Hepatocyte (in vitro differentiated cells): Measurements from ENCODE around the gene SLC39A11.

Source experiments
- EZH2 ChIP-seq: fragments of 200-600 bp; sonication (generic); IDR thresholded peaks from 2 replicates; pipeline ENCODE4 v1.6.1; 2016; ENCODE audit warnings: antibody characterized with exemption, mild to moderate bottlenecking, borderline replicate concordance
- TF ChIP-seq, protein P1 (sequence below): fragments of 200-600 bp; sonication (generic); IDR thresholded peaks from 2 replicates; pipeline ENCODE4 v1.5.1; 2016; ENCODE audit warnings: antibody characterized with exemption, mild to moderate bottlenecking; ENCODE audit not compliant: poor library complexity

DNA sequence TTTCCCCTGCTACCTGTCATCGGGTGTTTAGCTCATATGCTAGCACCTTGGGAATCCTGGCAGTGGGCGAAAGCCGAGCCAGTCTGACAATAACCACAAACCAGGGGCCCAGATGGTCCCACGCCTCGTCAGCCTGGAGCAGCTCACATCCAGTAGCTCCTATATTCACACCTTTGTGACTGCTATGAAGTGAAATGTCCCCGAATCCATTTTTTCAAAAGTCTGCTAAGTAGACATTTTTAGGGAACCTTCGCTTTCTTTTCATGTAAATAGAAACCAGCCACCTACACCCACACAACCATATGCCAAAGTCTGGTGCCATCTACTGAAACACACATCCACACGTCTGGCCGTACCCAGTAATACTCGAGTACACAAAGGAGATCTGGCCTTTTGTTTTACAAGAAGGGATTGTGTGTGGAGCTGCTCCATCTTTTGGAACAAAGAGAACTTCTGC, 176.8 kb downstream of the SLC39A11 start:
- no peak for TF ChIP-seq EZH2
- TF ChIP-seq, protein P1, sequence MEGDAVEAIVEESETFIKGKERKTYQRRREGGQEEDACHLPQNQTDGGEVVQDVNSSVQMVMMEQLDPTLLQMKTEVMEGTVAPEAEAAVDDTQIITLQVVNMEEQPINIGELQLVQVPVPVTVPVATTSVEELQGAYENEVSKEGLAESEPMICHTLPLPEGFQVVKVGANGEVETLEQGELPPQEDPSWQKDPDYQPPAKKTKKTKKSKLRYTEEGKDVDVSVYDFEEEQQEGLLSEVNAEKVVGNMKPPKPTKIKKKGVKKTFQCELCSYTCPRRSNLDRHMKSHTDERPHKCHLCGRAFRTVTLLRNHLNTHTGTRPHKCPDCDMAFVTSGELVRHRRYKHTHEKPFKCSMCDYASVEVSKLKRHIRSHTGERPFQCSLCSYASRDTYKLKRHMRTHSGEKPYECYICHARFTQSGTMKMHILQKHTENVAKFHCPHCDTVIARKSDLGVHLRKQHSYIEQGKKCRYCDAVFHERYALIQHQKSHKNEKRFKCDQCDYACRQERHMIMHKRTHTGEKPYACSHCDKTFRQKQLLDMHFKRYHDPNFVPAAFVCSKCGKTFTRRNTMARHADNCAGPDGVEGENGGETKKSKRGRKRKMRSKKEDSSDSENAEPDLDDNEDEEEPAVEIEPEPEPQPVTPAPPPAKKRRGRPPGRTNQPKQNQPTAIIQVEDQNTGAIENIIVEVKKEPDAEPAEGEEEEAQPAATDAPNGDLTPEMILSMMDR, result no peak
